Left colon (tissue), 2 donors: Measurements from ENCODE around the gene LTA. TPM values are rescaled to one million over a fixed set of nuclear protein-coding genes. Genes with fewer than 3 reads are reported as not detected.
A peak's percentile ranks its signal among the peaks of the same experiment; 100 is the strongest.

Source experiments
- ATAC-seq: fragments of 200-7000 bp; cut with Tn5 transposase; one replicate; pipeline ENCODE4 v1.9.1; 2020; ENCODE audit warnings: mild to moderate bottlenecking, moderate library complexity
- DNase-seq, 2 donors: peaks; one replicate each; pipeline ENCODE4 v3.0.0-alpha.2; 2020
- intact Hi-C, 2 donors: fragments of 100-400 bp; cut with DNase I in 1 of 2; cut with micrococcal nuclease in 1 of 2; formaldehyde crosslinking; loops; one replicate each; pipeline versions ENCODE4 v1.11.2 to v1.14.0; 2022; cut with DNase I, micrococcal nuclease
- long read RNA-seq: library from polyadenylated mRNA; unstranded; transcript quantifications from one replicate; pipeline ENCODE4 v2.0.0, GENCODE V29; 2021
- total RNA-seq, 2 donors: library from RNA; stranded (reverse); fragmentation: NEBNext Ultra II Directional; extraction: Animal tissue kit (Norgen Biotek cat#: 25700); gene quantifications; one replicate each; pipeline ENCODE4 v1.2.1, GENCODE V29; 2021
- donor health status: DM: no; HTN: no; CAD: no.
- donor health status: DM: yes; HTN: yes; CAD: no.

The LTA gene, protein sequence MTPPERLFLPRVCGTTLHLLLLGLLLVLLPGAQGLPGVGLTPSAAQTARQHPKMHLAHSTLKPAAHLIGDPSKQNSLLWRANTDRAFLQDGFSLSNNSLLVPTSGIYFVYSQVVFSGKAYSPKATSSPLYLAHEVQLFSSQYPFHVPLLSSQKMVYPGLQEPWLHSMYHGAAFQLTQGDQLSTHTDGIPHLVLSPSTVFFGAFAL
- total RNA-seq = under 1 TPM in 1 of 2 donors, not detected in 1; 0.36 TPM
- long read RNA-seq = 0 reads

DNA sequence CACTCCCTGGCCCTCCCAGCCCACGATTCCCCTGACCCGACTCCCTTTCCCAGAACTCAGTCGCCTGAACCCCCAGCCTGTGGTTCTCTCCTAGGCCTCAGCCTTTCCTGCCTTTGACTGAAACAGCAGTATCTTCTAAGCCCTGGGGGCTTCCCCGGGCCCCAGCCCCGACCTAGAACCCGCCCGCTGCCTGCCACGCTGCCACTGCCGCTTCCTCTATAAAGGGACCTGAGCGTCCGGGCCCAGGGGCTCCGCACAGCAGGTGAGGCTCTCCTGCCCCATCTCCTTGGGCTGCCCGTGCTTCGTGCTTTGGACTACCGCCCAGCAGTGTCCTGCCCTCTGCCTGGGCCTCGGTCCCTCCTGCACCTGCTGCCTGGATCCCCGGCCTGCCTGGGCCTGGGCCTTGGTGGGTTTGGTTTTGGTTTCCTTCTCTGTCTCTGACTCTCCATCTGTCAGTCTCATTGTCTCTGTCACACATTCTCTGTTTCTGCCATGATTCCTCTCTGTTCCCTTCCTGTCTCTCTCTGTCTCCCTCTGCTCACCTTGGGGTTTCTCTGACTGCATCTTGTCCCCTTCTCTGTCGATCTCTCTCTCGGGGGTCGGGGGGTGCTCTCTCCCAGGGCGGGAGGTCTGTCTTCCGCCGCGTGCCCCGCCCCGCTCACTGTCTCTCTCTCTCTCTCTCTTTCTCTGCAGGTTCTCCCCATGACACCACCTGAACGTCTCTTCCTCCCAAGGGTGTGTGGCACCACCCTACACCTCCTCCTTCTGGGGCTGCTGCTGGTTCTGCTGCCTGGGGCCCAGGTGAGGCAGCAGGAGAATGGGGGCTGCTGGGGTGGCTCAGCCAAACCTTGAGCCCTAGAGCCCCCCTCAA is at the start of gene LTA:
Gene LTA, plus strand, starts transcription at position 249 of the 871 bp plus-strand sequence. Its CDS starts 454 bp downstream, at position 703.
- ATAC-seq (peak; percentile 34), DNase-seq (no peak)
- intact Hi-C loops = no loop called here

DNA sequence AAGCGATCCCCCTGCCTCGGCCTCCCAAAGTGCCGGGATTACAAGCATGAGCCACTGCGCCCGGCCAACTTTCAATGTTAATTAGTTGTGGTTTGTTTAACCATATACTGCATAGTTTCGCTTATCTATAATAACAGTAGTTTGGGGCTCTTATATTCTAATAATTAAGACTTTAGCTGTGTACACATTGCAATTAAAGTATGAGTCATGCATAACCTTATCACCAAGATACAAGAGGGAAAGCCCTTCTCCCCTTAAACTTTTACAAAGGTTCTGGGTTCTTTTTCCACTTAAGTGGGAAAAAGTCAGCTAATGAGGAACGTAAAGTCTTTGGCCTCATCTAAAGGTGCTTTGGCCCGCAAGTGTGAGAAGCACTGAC is 46.5 kb upstream of the LTA start:
- ATAC-seq (no peak), DNase-seq (no peak)
- intact Hi-C loops = no loop called here

DNA sequence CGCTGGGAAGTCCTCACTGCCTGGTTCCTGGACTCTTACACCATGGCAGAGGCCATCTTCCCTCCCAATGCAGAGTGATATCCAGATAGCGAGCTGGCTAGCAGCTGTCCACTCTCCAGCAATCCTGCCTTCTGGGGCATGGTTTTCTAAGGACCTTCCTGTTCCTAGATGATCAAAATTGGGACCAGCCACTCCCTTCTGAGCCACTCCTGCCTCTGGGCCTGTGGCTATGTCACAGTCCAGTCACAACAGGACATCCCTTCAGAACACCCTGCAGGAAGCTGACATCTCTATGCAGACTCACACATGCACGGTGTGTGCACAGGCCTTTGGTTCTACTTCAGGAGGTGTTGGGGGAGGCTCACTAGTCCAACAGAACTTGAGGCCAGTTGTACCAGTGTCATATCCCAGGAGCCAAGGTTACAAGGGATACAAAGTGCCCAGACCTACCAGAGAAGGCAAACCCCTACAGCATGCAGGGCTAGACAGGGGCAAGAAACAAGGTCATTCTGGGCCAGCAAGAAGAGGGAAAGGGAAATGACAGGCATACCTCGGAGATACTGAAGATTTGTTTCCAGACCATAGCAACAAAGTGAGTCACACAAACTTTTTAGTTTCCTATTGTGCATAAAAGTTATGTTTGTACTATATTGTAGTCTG is 46.0 kb upstream of the LTA start:
- intact Hi-C loops = no loop called here
- DNase-seq (no peak), ATAC-seq (no peak)

DNA sequence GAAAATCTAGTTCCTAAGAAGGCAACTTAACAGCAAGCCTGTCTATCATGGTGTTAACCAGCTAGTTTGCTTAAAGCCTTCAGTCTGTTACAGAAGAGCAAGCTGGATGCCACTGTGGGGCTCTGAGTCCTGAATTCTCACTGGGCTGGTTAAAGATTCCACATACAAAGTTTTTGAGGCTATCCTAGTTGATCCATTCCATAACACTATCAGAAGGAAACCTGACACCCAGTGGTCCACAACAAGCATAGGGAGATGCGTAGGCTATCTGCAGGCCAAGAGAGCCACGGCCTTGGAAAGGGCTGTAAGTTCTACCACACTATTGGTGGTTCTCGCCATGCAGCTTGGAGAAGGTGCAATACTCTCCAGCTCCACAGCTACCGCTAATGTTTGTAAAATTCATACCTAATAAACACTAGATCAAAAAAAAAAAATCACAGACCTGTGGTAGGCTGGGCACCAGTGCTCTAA is 43.7 kb upstream of the LTA start:
- ATAC-seq = peak; percentile 6
- DNase-seq = no peak
- intact Hi-C loops = no loop called here

DNA sequence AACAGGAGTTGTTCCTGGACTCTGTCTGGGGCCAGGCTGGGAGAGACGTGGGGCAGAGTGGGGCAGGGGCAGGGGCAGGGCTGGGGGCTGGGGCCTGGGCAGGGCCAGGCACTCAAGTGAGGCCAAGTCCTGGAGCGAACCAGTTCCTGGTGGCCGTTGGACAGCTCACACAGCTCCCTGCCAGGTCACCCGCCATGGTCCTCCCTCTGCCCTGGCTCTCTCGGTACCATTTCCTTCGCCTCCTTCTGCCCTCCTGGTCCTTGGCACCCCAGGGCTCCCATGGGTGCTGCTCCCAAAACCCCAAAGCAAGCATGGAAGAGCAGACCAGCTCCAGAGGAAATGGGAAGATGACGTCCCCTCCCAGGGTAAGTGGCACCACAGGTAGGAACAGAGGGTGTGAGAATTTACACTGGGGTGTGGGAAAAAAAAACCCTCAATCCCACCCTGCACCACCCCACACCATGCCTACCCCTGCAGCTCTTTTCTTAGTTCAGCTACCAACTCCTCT is 43.2 kb upstream of the LTA start, which contains the start of gene MCCD1:
Gene MCCD1, plus strand, starts transcription at position 142 of the 508 bp plus-strand sequence. Its CDS starts 53 bp downstream, at position 195.
- DNase-seq (no peak), ATAC-seq (peak; percentile 29)
- intact Hi-C loops = no loop called here

DNA sequence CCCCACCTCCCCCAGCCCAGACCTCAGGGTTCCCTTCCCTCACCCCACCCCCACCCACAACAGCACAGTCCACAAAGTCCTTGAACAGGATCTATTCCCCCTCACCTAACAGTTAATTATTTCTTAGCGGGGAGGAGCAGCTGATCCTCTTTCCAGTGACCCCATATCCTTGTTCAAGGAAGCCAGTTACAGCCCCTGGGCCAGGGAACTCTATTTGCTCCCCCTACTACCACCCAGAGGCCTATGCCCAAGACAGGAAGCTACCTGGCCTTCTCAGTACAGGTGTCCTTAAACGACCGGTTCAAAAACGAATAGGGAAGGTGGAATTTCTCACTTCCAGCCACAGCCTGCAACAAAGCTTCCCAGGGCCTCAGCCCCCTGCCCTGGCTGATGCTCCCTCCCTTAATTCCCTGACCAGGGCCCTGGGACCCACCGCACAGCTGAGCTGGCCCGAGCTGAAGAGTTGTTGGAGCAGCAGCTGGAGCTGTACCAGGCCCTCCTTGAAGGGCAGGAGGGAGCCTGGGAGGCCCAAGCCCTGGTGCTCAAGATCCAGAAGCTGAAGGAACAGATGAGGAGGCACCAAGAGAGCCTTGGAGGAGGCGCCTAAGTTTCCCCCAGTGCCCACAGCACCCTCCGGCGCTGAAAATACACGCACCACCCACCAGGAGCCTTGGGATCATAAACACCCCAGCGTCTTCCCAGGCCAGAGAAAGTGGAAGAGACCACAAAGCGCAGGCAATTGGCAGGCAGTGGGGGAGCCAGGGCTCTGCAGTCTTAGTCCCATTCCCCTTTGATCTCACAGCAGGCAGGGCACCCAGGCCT is 42.5 kb upstream of the LTA start:
- DNase-seq = no peak
- peak; percentile 24 for ATAC-seq
- intact Hi-C loops = no loop called here

DNA sequence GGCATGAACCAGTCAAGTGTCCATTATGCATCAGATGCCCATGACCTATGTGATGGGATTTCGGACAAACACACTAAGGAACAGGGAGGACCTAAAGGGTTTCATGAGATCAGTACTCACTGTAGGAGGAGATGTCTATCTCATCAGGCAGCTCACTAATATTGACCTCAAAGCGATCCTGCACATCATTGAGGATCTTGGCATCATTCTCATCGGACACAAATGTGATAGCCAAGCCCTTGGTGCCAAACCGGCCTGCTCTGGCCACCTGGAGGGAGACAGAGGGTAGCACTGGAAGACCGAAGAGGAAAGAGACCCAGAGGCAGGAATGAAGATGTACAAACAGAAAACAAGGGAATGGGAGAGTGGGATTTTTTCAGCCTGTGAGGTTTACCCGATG is 41.4 kb upstream of the LTA start:
- intact Hi-C loops = no loop called here
- DNase-seq (no peak), ATAC-seq (no peak)

DNA sequence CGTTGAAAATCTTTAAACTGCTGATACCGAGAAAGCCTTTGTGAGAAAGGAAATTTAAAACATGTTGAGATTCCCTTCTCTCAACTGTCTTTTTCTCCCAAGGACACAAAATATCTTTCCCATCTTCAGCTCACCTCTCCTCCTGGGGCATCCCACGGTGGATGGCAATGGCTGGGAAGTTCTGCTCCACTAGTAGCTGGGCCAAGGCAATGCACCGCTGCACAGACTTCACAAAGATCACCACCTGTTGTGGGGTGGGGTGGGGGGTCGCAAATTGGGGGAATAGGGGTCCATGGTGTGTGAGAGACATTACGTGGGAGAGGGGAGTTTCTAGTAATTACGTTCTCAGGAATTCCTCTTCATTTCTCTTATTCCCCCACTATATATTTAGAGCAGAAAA is 40.9 kb upstream of the LTA start:
- DNase-seq (no peak), ATAC-seq (no peak)
- intact Hi-C loops = no loop called here

DNA sequence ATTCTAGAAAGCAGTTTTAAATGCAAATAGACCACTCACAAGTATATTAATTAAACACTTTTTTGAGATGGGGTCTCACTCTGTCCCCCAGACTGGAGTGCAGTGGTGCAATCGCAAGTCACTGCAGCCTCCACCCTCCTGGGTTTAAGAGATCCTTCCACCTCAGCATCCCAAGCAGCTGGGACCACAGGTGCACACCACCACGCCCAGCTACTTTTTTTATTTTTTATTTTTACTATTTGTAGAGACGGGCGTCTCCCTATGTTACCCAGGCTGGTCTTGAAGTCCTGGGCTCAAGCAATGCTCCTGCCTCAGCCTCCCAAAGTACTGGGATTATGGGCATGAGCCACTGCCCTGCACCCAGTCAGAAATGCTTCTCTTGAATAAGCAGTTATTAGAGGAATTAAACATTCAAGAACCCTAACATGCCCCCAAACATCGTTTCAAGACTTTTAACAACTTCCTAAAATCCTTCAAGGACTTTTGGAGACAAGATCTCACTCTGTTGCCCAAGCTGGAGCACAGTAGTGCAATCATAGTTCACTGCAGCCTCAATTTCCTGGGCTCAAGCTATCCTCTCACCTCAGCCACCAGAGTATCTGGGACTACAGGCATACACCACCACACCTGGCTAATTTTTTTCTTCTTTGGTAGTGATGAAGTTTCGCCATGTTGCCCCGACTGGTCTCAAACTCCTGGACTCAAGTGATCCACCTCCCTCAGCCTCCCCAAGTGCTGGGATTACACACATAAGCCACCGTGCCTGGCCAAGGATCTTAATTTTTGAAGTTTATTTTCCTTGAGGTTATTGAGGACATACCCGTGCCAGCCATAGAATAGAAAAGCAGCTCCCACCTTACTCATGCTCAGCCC is 40.1 kb upstream of the LTA start:
- no peak for DNase-seq
- no peak for ATAC-seq
- intact Hi-C loops = no loop called here

DNA sequence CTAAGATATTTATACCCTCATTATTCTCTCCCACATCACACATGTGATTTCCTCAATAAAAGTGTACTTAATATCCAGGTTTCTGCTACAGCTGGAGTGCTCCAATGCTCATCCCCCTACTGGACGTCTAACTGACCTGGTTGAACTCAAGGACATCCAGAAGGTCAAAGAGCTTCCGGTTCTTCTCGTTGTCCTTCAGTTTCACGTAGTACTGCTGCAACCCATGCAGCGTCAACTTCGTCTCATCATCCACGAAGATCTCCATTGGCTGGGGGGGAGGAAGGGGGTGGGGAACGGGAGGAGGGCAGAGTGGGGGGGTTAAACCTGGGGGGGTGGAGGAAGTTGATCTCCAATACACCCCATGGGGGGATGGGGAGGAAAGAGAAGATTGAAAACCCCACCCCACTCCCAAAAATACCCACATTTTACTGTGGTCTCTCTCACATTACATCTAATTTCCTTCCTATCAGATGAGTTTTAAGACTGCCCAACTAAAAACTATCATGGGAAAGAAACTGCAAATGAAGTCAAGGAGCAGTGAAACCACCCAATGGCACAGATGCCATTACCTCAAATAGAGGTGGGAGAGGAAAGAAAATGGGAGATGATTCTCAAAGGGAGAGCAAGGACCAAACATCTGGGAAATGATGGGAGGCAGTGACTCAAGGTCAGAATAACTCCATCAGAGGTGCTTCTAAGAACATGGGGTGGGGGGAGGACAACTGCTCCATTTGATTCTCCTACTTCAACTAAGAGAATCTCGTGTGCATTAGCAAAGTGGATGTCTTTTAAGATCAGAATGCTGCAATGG is 39.2 kb upstream of the LTA start:
- intact Hi-C loops = no loop called here
- no peak for DNase-seq
- no peak for ATAC-seq

DNA sequence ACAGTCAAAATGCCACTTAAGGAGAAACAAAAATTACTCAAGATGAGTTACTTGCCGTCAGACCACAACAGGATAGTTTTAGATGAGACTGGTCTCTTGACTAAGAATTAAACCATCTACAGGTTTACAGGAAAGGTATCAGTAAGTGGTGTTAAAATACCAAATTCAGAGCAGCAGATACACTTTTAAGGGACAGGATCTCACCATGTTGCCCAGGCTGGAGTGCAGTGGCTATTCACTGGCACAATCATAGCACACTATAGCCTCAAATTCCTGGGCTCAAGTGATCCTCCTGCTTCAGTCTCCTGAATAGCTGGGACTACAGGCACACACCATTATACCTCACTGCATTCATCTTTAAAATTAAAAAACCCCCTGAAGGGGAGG is 38.6 kb upstream of the LTA start:
- DNase-seq (no peak), ATAC-seq (no peak)
- intact Hi-C loops = no loop called here

DNA sequence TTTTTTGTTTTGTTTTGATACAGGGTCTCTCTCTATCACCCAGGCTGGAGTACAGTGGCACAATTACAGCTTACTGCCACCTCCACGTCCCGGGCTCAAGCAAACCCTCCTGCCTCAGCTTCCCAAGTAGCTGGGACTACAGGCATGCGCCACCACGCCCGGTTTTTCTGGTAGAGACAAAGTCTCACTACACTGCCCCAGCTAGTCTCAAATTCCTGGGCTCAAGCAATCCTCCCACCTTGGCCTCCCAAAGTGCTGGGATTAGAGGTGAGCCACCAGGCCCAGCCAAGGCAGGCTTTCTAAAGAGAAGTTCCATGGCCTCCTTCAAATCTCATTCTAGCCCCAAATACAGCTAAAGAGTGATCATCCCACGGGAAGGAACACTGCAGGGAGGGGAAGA is 38.1 kb upstream of the LTA start:
- intact Hi-C loops = no loop called here
- DNase-seq = no peak
- ATAC-seq = no peak

DNA sequence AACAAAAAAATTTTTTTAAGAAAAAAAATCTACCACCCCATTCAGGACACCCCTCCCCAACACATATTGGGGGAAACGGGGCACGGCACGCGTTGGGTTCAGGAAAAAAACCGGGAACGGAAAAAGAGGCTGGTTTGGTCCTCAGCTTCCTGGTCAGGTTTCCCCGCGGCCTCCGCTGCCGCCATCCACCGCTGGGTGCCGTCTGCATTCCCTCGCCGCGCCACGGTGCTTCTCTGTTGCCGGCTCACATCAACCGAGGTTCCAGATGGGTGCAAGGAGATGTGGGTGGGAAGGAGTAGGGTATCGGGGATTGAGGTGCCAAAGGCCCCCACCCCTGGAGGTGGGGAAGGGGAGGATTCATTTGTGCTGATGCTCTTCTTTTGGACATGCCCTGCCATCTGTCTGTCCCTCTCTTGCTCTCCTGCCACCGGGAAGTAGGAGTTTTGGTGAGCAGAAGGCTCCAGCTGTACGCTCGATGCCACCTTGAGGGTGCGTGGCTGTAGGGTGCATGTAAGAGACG is 37.5 kb upstream of the LTA start:
- DNase-seq = no peak
- intact Hi-C loops = no loop called here
- ATAC-seq = no peak

DNA sequence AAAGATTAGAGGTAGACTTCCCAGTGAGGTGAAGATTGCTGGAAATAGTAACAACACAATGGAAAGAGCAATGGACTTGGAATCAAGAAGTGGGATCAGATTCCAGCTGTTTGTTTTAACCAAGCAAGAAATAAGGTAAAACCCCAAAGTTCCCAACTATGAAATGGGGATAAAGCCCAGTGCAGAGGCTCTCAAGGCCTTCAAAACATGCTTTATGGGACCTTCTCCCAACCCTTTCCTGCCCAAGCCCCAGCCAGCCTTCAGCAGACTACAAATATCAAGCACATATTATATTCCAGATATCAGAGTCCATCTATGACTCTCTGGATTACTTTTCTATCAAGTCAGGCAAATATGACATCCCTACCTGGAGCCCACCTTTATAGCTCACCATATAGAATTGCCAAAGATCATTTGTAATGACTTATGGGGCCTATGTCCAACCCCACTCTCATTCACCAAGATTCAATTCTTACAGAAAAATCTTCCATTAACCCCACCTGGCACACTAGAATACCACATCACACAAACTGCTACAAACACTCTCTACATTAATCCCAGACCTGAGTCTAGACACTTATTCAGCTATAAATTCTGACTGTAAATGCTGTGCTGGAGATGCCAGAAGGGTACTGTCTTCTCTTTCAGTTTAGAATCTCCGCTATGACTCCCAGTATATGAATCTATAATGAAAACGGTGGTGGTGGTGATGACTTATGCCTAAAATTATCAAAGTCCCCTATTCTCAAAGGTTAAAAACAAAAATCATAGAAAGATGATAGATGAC is 36.4 kb upstream of the LTA start:
- intact Hi-C loops = no loop called here
- DNase-seq (no peak), ATAC-seq (no peak)

DNA sequence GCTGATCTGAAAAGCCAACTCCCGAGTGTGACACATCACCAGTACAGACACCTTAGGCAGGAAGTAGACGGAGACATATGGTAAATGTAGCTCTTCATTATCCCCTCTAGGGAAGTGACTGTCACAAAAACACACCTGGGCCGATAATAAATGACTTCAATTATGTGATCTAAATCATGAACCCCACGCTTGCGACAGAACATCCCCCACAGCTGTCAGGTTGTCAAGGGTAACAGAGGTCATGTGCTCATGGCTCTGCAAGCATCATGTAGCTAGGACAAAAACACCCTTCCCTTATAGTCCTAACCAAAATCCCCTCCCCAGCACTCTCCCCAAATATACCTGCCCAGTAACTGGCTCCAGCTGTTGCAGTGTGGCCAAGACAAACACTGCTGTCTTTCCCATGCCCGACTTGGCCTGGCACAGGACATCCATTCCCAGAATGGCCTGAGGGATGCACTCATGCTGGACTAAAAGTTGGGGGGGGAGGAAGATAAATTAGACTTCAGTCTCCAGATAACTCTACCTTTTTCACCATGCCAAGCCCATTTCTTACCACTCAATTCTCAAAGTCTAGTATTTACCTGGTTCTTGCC is 33.2 kb upstream of the LTA start:
- ATAC-seq (no peak), DNase-seq (no peak)
- intact Hi-C loops = no loop called here

DNA sequence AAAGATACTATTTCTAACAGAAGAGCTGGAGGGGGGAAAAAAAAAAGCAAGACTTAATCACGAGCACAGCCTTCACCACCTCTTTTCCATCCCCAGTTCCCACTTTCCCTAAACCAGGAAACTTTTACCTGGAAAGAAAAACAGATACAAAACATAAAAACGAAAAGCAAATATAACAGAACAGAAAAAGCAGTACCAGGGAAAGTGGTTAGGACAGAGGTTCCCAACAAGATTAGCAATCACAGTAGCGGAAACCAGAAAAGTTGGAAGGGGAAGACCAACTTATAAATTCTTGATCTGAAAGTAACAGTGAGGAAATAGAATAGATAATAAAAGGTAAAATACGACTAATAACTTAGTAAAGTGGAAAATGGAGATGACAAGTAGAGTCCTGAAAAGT is 31.4 kb upstream of the LTA start:
- intact Hi-C loops = no loop called here
- DNase-seq (no peak), ATAC-seq (no peak)
